ENCODE data around the gene INMT. TPM values are rescaled to one million over a fixed set of nuclear protein-coding genes. Genes with fewer than 3 reads are reported as not detected.

Gene INMT
- total RNA-seq (2022) (2.2 and 3.3 TPM in 2 replicates), Bru-seq, nascent RNA (percentile 17 among the genes with signal in this experiment), BruChase-seq, experiment 1, labeled RNA remaining after a 2-hour chase (percentile 63 among the genes with signal in this experiment), BruChase-seq, experiment 2, labeled RNA remaining after a 6-hour chase (percentile 80 among the genes with signal in this experiment)
- long read RNA-seq, partial matches to known transcripts = 0 of 1 reads
- long read RNA-seq, other reads (novel, unspliced or antisense) = 0 of 1 reads

GRCh38 chr7:30751696-30752273 is at the start of gene INMT:
INMT (plus strand) TSS chr7:30752135; CDS start chr7:30752151, 16 bp downstream.
- peaks cover 14% of the 10 kb centered on the region for H3K9me3 Mint-ChIP-seq (ENCODE audit: unreplicated experiment)
- Histone ChIP-seq H3K9me3 (no peaks in the 10 kb centered on the region), H3K4me3 (ENCODE audit: low read depth, low read length) (no peak within 1 kb of the TSS), H3K36me3 (ENCODE audit: control insufficient read depth, insufficient read depth, low read length) (no peaks in the 10 kb centered on the region), H3K27me3 (replicated peaks; ENCODE audit: control insufficient read depth, insufficient read depth, low read length) (no peaks in the 10 kb centered on the region), H3K4me1 (peaks cover 14% of the 10 kb centered on the region)
- H3K27ac Mint-ChIP-seq (ENCODE audit: unreplicated experiment) = no peak within 1 kb of the TSS
- no peak for DNase-seq
- intact Hi-C loops (cut with micrococcal nuclease; ENCODE audit: unreplicated experiment) = no loop called here
- CTCF ChIA-PET = no interaction called here
- H3K4me3 Mint-ChIP-seq (ENCODE audit: unreplicated experiment) = no peak within 1 kb of the TSS
- H3K4me1 Mint-ChIP-seq (ENCODE audit: low read depth, unreplicated experiment) = peaks cover 13% of the 10 kb centered on the region
- BruUV-seq (replicated peaks) = no TSS peak
- POLR2A ChIA-PET = no interaction called here
- TF ChIP-seq, protein P1, sequence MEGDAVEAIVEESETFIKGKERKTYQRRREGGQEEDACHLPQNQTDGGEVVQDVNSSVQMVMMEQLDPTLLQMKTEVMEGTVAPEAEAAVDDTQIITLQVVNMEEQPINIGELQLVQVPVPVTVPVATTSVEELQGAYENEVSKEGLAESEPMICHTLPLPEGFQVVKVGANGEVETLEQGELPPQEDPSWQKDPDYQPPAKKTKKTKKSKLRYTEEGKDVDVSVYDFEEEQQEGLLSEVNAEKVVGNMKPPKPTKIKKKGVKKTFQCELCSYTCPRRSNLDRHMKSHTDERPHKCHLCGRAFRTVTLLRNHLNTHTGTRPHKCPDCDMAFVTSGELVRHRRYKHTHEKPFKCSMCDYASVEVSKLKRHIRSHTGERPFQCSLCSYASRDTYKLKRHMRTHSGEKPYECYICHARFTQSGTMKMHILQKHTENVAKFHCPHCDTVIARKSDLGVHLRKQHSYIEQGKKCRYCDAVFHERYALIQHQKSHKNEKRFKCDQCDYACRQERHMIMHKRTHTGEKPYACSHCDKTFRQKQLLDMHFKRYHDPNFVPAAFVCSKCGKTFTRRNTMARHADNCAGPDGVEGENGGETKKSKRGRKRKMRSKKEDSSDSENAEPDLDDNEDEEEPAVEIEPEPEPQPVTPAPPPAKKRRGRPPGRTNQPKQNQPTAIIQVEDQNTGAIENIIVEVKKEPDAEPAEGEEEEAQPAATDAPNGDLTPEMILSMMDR (IDR thresholded peaks at IDR 0.05; ENCODE audit: insufficient read depth in 1 of 2, low read depth in 1 of 2, low read length in 1 of 2, severe bottlenecking in 1 of 2, unreplicated experiment in 1 of 2) = no peak
- H3K36me3 Mint-ChIP-seq (ENCODE audit: insufficient read depth, unreplicated experiment) = no peaks in the 10 kb centered on the region
- H3K27me3 Mint-ChIP-seq (ENCODE audit: insufficient read depth, unreplicated experiment) = no peaks in the 10 kb centered on the region

DNA sequence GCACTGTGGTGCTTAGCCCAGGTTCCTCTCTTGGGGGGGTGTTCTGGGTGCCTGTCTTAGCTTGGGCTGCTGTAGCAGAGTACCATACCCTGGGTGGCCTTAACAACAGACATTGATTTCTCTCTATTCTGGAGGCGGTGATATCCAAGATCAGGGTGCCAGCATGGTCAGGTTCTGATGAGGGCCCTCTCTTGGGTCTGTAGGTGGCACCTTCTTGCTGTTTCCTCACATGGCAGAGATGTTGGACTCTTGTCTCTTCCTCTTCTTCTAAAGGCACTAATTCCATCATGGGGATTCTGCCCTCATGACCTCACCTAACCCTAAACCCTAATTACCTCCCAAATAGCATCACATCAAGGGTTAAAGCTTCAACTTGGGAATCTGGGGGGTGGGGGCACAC is 49.7 kb upstream of the INMT start:
- no peaks in the 10 kb centered on the region for H3K9me3 ChIP-seq
- CTCF ChIA-PET = no interaction called here
- H3K27me3 Mint-ChIP-seq (ENCODE audit: insufficient read depth, unreplicated experiment) = peaks cover 6% of the 10 kb centered on the region
- H3K27me3 ChIP-seq (replicated peaks; ENCODE audit: control insufficient read depth, insufficient read depth, low read length) = no peaks in the 10 kb centered on the region; the same call in 1 of the 2 replicates
- no peak overlapping the region for H3K4me3 ChIP-seq (ENCODE audit: low read depth, low read length)
- H3K4me1 Mint-ChIP-seq (ENCODE audit: low read depth, unreplicated experiment) = peaks cover 9% of the 10 kb centered on the region
- no peaks in the 10 kb centered on the region for H3K36me3 ChIP-seq (ENCODE audit: control insufficient read depth, insufficient read depth, low read length)
- POLR2A ChIA-PET = no interaction called here
- H3K27ac Mint-ChIP-seq (ENCODE audit: unreplicated experiment) = no peak overlapping the region
- peaks cover 3% of the 10 kb centered on the region; the same call in 1 of the 2 replicates for H3K4me1 ChIP-seq
- no TSS peak for BruUV-seq (replicated peaks)
- no peak overlapping the region for H3K4me3 Mint-ChIP-seq (ENCODE audit: unreplicated experiment)
- H3K9me3 Mint-ChIP-seq (ENCODE audit: unreplicated experiment) = peaks cover 8% of the 10 kb centered on the region
- intact Hi-C loops (cut with micrococcal nuclease; ENCODE audit: unreplicated experiment) = no loop called here
- TF ChIP-seq, protein P1 (IDR thresholded peaks at IDR 0.05; ENCODE audit: insufficient read depth in 1 of 2, low read depth in 1 of 2, low read length in 1 of 2, severe bottlenecking in 1 of 2, unreplicated experiment in 1 of 2) = no peak
- H3K36me3 Mint-ChIP-seq (ENCODE audit: insufficient read depth, unreplicated experiment) = no peaks in the 10 kb centered on the region
- DNase-seq = no peak

- POLR2A ChIA-PET = no interaction called here
- H3K4me1 Mint-ChIP-seq (ENCODE audit: low read depth, unreplicated experiment) = peaks cover 9% of the 10 kb centered on the region
These were observed 48.2 kb upstream of the INMT start for GRCh38 chr7:30703756-30704155.

More at GRCh38 chr7:30703756-30704155, 48.2 kb upstream of the INMT start:
- no peak overlapping the region for H3K27ac Mint-ChIP-seq (ENCODE audit: unreplicated experiment)
- no TSS peak for BruUV-seq (replicated peaks)
- Histone ChIP-seq H3K9me3 (no peaks in the 10 kb centered on the region), H3K36me3 (ENCODE audit: control insufficient read depth, insufficient read depth, low read length) (no peaks in the 10 kb centered on the region), H3K27me3 (replicated peaks; ENCODE audit: control insufficient read depth, insufficient read depth, low read length) (no peaks in the 10 kb centered on the region; the same call in 1 of the 2 replicates), H3K4me1 (peaks cover 3% of the 10 kb centered on the region; the same call in 1 of the 2 replicates), H3K4me3 (ENCODE audit: low read depth, low read length) (no peak overlapping the region)
- intact Hi-C loops (cut with micrococcal nuclease; ENCODE audit: unreplicated experiment) = no loop called here
- DNase-seq = no peak
- H3K36me3 Mint-ChIP-seq (ENCODE audit: insufficient read depth, unreplicated experiment) = no peaks in the 10 kb centered on the region
- no peak overlapping the region for H3K4me3 Mint-ChIP-seq (ENCODE audit: unreplicated experiment)
- TF ChIP-seq, protein P1 (IDR thresholded peaks at IDR 0.05; ENCODE audit: insufficient read depth in 1 of 2, low read depth in 1 of 2, low read length in 1 of 2, severe bottlenecking in 1 of 2, unreplicated experiment in 1 of 2) = no peak
- peaks cover 6% of the 10 kb centered on the region for H3K27me3 Mint-ChIP-seq (ENCODE audit: insufficient read depth, unreplicated experiment)
- CTCF ChIA-PET = no interaction called here
- peaks cover 8% of the 10 kb centered on the region for H3K9me3 Mint-ChIP-seq (ENCODE audit: unreplicated experiment)

All from Caco-2 (cell line).